ENCODE data around the gene HDAC4.
"Not testable (repeated sequence)": the region's sequence is repeated elsewhere in the genome, so short reads cannot be mapped to it uniquely, and the experiment has no call there.

The HDAC4 gene

DNA sequence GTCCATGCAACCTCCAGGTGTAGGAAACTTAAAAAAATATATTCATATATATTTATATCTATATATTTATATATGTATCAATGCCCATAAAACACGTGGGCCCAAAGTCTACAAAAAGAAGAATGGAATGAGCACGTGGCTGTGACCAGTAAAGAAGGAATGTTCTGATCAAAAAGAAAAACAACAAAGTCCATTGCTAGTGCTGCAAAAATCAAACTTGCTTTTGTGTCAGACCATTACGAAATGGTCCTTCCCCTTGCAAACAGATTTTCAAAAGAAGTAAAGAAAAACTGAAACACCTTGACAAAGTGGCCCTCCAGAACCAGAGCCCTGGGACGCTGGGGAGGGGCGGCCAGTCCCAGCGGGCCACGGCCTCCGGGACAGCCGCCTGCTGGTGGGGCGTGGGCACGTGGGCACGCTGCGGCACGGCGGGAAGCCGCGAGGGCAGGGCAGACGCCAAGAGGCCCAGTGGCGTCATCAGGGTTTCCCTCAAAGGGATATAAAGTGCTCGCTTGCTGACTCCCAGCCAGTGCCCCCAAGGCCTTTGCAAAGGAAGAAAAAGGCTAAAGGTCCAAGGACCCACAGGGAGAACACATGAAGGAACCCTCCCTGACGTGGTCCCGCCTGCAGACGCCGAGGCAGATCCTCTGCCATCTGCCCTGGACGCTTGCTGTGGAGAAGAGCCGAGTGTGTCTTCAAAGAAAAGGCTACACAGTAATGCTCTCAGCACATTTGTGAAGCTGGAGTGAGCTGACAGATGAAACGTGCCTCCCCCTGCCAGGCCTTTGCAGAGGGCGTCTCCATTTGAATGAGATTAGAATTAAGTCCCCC lies 351.2 kb downstream of the HDAC4 start:
- no peak for DNase-seq (ENCODE audit: low read depth in 2 of 2)

DNA sequence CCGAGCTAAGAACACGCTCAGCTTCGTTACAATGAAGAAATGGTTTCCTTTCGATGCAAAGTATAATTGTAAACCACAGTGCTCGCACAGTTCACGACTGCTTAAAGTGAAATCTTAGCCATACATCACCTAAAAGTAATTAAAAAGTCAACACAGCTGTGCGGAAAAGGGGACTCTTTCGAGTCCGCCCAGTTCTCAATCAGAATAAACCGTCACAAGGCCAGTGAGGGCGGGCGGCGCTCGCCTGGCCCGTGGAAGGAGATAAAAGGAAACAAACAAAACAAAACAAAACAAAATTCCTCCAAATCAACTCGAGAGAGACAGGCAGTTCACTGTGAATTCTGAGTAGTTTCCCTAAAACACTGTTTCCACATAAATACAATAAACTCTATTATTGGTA lies 352.1 kb downstream of the HDAC4 start:
- DNase-seq (ENCODE audit: low read depth in 2 of 2), result no peak

DNA sequence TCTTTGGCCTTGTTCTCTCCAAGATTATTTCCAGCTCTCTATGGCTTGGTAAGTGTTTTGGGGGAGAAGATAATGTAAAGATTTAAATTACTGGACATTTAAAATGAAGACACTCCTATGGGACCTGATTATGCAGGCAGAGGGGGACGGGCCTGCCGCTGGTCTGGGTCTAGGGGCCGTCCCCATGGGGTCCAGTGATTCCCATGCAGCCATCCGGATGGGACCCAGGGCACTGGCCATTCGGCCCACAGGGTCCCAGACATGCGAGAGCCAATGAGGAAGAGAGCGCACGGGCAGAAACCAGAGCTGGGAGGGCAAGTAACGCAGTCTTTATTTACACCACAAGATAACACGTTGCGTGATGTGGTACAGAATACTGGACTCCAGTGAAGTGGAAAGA lies 353.0 kb downstream of the HDAC4 start:
- no peak for DNase-seq (ENCODE audit: low read depth in 2 of 2)

DNA sequence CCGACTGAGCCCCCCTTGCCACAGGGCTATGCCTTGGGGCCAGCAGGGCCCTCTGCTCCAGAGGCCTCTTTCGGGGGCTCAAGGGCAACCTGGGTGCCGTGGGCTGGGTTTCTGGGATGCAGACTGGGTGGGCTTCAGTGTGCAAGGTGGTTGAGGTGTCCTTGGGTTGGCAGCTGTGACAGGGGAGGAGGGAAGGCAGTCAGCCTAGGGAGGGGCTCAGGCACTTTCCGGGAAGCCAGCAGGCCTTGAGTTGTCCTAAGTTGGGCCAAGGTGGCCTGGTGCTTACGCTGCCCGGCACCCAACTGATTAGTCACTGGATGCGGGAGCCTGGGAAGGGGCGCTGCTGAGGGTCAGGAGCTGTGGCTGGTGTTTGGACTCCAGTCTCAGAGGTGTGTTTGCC lies 353.4 kb downstream of the HDAC4 start:
- DNase-seq (ENCODE audit: low read depth in 2 of 2), result no peak

DNA sequence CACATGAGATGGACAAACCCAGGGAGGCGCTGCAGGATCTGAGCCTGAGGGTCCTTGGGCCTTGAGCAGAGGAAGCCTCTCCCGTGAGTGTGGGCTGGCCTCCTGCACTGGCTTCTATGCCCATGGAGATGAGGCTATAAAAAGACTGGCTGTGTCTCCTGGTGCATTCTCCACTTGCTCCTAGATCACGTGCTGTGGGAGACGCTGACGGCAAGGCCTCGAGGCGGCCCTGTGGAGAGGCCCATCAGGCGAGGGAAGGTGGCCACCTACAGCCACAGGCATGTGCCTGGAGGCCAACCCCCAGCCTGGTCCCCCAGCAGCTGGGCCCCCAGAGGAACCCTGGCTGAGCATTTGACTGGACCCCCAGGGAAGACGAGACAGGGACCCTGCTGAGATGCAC lies 354.0 kb downstream of the HDAC4 start:
- DNase-seq (ENCODE audit: low read depth in 2 of 2), result no peak

DNA sequence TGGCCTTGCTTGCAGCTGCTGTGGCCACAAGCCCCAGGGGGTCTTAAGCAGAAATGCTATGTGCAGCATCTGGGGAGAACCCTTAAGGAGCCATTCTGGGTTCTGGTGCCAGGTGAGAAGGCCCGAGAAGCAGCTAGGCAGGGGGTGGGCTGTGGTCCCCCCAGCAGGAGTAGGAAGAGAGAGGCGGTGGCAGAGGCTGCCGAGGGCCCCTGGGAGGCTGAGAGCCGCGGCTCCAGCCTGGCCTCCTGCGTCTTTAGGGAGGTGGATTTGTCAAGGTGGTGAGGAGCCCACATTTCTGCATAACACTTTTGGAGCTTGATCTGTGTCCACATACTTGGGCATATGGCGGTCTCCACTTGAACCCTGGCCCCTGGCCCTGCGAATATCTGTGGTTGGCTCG lies 356.5 kb downstream of the HDAC4 start:
- DNase-seq (ENCODE audit: low read depth in 2 of 2), result no peak

DNA sequence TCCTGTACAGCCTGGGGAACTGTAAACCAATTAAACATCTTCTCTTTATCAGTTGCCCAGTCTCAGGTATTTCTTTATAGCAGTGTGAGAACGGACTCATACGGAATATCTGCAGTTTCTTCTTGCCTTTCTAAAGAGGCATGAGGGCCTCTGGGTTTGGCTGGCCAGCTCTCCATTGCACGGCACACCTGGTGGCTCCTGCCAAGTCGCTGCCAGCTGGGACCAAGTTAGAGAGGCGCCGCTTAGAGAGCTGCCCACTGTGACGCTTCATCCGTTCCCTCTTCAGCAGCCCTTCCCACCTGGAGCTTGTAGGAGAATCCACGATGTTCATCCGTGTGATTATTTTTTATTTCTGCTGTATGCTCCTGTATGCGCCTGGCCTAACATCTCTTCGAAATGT lies 357.5 kb downstream of the HDAC4 start:
- DNase-seq (ENCODE audit: low read depth in 2 of 2), result no peak

DNA sequence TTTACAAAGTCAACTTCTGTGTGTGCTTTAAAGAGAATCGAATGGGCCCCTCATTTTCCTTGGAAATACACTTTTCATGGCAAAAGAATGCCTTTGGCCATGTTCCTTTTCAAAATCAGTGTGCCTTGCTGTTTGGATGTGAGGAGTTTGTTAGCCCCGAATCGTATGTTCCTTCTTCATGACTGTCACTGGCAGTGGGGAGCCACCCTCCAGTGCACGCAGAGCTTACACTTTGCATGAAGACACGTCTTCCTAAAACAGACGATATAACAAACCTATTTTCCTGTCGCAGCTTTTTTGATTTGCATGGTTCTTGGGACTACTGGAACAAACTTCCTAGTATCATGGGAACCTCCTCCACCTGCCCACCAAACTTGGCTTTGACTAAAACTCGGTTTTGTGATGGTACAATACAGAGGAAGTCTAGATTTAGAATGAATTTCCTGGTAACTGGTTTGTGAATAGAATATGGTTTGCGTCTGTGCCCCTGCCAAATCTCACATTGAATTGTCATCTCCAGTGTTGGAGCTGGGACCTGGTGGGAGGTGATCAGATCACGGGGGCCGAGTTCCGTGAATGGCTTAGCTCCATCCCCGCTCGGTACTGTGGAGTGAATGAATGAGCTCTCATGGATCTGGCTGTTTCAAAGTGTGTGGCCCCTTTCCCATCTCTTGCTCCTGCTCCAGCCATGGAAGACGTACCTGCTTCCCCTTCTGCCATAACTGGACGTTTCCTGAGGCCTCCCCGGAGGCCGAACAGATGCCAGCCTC lies 358.1 kb downstream of the HDAC4 start:
- no peak for DNase-seq (ENCODE audit: low read depth in 2 of 2)

DNA sequence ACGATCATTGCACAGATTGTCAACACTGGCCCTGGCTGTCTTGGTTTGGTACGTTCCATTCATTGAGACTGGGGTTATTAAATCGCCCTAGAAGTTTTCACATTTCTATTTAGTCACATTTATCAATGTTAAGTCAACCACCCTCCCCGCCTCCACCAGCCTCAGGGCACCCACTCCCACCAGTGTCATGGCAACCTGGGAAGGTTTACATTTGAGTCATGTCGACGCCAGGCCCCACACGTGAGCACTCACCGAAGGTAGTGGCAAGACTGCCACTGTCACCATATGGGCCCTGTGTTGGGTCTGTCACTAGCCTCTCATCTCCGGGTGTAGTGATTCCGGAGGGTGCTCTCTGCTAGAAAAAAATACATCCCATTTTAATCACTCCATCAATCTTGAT lies 358.8 kb downstream of the HDAC4 start:
- no peak for DNase-seq (ENCODE audit: low read depth in 2 of 2)

DNA sequence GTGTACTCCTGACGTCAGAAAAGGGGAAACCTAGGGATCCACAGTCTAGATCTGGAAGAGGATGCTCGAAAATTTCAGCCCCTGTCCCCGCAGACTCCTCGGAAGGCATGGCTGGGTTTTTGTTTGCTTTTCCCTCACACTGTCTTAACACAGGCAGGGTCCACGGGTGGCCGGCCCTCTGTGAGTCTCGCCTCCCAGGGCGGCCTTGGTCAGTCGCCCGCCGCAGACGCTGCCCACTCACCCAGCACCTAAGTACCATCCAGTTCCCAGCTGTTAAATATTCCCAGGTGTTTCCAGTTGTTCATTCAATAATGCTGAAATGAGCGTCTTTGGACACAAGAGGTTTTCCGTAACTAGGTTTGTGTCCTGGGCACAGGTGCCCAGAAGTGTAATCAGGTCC lies 359.8 kb downstream of the HDAC4 start:
- no peak for DNase-seq (ENCODE audit: low read depth in 2 of 2)

DNA sequence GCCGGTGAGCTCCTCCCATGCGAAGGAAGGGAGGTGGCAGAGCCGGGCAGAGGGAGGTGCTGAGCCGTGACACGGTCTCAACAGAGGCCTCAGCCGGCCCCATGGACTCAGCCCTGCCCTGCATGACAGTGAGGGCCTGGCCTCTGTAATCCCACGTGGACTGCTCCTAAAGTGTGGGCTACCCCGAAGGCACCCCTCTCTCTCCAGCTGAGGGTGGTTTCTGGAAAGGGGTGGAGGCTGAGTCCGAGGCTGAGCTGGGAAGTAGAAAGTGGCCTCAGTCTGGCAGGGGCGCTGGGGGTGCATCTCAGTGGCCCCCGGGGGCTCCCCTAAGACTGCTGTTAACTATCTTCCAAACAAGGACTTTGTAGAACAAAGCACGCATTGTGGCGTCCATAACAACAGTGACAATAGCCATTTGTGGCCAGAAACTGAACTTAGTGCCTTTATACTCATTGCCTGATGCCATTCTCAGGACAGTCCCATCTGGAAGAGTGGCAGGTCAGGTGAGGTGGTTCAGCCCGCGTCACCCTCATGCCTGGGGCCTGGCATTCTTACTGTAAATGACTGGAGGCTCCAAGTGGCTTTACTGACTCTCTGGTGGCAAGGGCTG lies 360.6 kb downstream of the HDAC4 start:
- no peak for DNase-seq (ENCODE audit: low read depth in 2 of 2)

DNA sequence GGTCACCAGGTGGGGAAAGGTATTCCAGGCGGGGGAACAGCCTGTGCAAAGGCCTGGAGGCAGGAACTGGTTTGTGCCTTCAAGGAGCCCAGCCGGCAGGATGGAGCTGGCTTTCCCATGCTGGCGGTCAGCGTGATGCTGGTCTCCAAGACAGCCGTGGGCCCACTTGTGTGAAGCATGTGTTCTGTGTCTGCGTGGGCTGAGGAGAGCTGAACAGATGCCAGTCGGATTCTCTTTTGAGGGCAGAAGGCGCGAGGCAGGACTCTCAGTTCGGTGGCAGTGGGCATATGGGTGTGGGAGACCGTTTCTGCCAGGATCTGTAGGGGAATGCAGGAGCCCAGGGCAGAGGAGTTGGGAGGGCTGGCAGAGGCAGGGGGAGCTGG lies 361.4 kb downstream of the HDAC4 start:
- DNase-seq (ENCODE audit: low read depth in 2 of 2), result no peak

DNA sequence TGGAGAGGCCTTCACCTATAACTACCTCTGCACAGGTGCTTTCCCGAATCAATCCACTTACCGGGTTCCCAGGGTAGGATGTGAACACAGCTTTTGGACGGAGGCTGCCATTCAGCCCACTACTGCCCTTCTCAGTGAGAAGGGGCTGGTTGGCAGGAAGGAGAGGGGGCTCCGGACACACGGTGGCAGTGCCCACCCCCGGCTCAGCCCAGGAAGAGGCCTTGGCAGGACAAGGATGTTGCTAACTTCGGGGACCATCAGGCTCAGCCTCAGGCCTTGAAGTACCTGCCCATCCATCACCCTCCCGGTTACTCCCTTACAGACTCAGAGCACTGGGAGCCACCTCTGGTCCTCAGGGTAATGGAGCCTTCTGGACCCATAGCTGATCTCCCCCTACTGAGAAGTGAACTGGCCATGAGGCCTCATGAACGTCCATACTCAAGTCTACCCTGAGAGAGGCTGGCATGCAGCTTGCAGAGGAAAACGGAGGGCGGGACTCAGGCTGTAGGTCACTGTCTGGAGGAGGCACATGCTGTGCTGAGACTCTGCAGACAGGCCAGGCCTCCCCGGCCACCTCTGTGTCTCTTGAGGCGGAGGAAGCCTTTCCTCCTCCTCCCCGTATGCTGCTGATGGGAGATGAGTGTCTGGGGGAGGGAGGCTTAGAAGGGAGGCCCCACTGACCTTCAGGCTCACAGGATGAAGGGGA lies 361.9 kb downstream of the HDAC4 start:
- DNase-seq (ENCODE audit: low read depth in 2 of 2), result no peak

DNA sequence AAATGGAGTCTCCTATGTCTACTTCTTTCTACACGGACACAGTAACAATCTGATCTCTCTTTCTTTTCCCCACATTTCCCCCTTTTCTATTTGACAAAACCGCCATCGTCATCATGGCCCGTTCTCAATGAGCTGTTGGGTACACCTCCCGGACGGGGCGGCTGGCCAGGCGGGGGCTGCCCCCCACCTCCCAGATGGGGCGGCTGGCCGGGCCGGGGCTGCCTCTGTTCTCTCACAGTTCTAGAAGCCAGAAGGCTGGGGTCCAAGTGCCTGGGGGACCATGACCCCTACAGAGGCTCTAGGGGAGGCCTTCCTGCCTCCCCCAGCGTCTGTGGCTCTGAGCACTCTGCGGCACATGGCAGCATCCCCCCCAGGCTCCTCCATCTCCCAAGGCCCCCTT lies 362.5 kb downstream of the HDAC4 start:
- not testable (repeated sequence) for DNase-seq (ENCODE audit: low read depth in 2 of 2)

DNA sequence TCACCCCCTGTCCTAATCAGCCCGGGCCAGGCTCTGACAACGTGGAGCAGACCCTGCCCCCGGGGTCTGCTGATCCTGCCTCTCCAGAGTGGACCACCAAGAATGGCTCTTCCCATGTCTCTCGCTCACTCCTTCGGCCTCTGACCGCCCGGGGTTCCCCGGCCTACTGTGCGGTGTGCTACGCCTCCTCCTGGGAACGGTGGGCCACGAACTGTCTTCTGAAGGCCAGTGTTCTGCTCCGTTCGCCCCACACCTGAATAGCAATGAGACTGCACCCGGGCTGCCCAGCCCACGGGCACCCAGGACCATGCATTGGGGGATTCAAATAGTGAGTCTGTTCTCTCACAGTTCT lies 363.3 kb downstream of the HDAC4 start:
- no peak for DNase-seq (ENCODE audit: low read depth in 2 of 2)

DNA sequence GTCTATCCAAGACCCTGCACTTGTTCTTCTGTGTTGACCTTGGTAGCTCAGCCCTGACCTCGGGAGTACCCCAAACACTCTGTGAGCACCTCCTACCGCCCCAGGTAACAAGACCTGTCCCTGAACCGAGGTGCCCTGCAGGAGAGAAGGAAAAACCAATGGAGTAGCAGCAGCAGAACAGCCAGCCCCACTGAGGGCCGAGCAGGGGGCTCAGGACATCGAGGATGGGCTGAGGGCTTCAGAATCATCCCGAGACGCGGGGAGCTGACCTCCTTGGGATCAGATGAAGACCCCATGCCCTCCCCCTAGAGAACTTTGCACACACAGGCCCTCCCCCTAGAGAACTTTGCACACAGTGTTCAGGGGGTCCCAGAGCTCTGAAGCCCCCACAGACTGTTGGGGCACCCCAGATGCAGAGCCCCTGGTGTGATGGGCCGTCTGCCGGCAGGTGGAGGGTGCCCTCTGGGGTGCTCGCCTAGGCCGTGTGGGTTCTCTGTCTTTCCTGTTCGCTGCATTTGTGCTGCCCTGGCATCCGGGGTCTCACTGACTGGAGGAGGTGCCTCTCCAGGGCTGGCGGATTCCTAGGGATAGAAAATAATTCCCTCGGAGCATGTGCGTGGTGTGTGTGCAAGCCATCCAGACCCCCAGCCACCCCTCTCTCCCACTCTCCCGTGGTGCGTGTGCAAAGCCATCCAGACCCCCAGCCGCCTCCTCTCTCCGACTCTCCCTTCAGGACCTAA lies 363.8 kb downstream of the HDAC4 start:
- no peak for DNase-seq (ENCODE audit: low read depth in 2 of 2)

DNA sequence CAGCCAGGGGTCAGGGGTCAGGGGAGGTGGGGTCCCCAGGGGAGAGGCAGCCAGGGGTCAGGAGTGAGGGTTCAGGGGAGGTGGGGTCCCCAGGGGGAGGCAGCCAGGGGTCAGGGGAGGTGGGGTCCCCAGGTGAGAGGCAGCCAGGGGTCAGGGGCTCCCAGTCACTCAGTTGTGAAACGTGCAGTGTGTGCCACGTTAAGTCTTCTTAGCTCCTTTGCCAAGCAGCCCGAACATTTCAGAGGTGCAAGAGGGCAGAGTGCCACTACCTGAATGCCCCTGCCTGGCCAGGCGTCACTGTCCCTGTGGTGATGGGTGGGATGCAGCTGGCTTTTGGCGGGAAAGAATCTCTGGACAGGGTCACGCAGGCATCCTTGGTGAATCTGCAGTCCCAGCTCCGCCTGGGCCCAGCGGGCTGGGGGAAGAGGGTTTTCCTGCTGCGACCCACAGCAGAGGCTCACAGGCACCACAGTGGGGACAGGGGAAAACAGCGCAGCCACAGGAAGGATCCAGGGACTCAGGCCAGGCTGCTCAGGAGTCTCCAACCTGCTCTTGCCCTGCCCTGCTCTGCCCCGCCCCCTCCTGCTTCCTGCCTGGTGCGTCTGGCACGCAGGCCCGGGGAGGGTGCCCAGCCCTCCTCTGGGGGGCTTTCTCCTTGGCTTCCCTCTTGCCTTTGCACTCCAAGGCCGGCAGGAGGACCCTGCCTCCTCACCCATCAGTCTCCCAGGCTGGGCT lies 364.7 kb downstream of the HDAC4 start:
- no peak for DNase-seq (ENCODE audit: low read depth in 2 of 2)

DNA sequence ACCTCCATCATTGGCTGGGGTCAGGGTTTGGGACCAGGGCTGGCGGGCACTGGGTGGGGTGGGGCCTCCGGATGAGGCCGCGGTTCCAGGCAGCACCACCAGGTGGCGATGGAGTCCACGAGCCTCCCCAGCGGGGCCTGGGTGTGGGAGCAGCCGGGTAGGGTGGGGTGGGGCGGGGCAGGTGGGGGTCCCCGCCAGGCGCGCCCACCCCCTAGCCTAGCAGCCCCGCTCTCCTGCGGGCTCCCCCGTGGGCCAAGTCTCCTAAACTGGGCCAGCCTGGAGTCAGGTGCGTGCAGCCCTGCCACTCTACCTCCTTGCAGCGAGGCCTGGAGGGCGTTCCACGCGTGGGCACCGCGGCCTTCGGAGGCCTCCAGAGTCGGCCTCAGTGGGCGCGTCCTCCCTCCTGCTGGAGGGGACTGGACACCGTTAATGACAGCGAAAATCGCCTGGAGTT lies 365.4 kb downstream of the HDAC4 start:
- DNase-seq (ENCODE audit: low read depth in 2 of 2), result peak; percentile 26 to 54

DNA sequence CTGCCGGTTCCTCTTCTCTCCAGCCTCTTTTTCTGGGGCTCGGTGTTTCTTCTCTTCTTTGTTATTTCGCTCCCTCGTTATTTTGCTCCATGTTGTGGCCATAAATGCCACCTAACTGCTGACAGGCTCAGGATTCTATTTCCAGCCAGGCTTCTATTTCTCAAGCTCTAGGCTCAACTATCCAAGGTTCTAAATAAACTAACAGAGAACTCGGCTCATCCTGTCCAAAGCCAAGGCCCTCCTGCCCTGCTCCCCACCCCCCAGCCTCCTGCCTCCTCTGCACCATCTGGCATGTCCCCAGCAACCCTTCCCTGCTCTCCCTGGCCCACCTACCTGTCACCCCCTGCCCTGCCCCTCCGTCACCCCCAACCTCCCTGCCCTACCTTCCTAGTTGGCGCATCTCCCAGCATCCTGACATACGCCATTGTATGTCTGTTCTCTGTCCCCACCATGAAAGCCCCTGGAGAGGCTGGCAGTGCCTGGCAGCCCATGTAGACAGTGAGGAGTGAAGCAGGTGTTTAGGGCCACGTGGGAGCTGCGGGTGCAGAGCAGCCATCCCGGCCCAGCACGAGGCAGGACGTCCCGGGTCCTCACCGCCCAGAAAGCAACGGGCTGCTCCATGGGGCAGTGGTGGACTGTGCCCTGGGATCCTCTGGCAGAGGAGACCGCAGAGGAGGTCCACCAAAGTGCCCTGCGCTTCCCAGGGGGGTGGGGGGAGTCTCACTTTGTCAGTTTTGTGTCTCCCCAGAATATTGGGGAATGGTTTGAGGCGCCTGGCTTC lies 366.1 kb downstream of the HDAC4 start:
- no peak for DNase-seq (ENCODE audit: low read depth in 2 of 2)
